ENCODE results near the gene PUS1.

PUS1 gene

DNA sequence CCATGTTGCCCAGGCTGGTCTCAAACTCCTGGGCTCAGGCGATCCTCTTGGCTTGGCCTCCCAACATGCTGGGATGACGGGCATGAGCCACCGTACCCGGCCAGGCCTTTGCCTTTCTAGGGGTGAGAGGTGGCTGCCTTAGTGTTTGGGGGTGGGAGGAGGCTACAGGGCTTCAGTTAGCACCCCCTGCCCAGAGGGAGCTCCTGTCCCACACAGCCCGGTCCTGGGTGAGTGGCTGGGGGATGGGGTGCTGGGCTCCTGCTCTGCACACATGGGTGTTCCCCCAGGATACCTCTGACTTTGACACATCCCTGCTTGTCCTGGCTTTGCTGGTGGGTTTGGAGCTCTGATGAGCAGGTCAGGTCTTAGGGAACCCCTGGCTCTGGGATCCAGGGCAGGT is 24.7 kb upstream of the PUS1 start:
- TF ChIP-seq, protein P1, sequence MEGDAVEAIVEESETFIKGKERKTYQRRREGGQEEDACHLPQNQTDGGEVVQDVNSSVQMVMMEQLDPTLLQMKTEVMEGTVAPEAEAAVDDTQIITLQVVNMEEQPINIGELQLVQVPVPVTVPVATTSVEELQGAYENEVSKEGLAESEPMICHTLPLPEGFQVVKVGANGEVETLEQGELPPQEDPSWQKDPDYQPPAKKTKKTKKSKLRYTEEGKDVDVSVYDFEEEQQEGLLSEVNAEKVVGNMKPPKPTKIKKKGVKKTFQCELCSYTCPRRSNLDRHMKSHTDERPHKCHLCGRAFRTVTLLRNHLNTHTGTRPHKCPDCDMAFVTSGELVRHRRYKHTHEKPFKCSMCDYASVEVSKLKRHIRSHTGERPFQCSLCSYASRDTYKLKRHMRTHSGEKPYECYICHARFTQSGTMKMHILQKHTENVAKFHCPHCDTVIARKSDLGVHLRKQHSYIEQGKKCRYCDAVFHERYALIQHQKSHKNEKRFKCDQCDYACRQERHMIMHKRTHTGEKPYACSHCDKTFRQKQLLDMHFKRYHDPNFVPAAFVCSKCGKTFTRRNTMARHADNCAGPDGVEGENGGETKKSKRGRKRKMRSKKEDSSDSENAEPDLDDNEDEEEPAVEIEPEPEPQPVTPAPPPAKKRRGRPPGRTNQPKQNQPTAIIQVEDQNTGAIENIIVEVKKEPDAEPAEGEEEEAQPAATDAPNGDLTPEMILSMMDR (conservative IDR thresholded peaks at IDR 0.05) = no peak
- TF ChIP-seq ZFX (IDR thresholded peaks at IDR 0.05) = no peak
- H3K27ac ChIP-seq = no peak overlapping the region

DNA sequence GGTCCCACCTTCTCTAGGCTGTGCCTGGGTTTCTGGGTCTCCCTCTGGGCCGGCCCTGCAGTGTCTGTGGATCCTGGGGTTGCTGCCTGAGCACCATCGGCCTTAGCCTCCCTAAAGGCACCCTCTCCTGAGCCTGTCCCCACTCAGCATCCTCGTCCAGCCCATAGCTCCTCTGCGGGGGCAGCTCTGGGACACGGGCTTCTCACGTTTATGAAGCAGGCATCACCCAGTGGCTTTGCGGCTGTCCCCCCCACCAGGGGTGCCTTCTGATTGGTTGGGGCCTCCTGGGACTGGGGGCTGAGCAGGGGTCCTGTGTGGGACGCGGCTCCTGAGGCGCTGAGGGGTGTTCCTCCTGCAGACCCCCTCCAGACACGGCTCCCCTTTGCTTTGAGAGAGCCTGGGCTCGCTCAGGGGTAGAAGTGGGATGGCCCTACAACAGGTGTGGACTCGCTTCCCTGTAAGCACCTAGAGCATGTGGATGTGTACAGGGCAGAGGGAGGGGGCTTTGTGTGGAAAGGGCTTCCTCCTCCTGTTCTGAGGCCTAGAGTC is 23.9 kb upstream of the PUS1 start:
- no peak for TF ChIP-seq ZFX (IDR thresholded peaks at IDR 0.05)
- TF ChIP-seq, protein P1 (conservative IDR thresholded peaks at IDR 0.05) = no peak
- H3K27ac ChIP-seq = no peak overlapping the region

DNA sequence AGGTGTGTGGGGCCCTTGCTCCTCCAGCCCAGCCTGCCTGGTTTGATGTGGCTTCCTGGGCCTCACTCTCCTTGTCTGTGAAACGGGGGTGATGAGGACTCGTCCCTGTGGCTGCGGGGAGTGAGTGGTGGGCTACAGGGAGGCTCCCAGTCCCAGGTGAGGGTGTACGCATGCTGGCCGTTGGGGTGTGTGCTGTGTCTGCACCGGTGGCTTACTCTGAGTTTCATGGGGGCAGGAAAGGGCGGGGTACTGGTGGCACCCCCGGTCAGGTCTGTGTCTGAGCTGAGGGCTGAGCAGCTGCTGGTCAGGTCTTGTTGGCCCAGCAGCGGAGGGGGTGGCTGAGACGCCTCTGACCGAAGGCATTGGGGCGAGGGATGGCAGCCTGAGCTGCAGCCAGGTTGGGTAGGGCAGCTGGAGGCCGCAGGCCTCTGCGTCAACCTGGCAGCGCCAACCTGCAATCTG is 23.4 kb upstream of the PUS1 start:
- TF ChIP-seq, protein P1 (conservative IDR thresholded peaks at IDR 0.05) = no peak
- no peak for TF ChIP-seq ZFX (IDR thresholded peaks at IDR 0.05)
- H3K27ac ChIP-seq = no peak overlapping the region

DNA sequence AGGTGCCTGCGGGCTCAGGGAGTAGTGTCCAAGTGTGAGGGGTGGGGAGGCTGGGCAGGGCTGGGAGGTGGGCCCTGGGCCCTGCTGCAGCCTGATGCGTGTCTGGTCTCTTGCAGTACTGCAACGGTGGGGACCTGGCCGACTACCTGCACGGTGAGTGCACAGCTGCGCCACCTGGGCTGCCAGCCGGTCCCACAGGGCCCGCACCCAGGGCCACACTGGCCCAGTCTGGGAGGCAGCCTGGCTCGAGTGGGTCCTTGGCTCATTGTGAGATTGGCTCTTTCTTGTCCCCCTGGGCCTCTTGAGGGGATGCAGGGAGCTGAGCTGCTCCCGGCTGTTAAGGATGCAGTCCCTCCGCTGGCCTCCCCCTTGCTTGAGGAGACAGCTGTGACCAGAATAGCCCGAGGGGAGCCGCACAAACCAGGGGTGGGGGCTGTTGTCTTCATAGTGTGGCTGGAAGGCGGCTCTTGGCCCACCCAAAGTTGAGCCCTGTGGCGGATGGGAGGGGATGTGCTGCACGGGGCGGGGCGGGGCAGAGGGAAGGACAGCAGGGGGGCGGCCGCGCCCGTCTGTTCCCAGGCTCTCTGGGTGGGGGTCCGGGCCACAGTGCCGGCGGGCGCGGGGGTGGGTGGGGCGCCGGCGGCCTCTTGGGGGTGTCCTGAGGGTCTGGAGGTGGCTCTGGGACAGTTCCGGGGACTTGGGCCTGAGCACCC is 21.5 kb upstream of the PUS1 start:
- no peak overlapping the region for H3K27ac ChIP-seq
- TF ChIP-seq ZFX (IDR thresholded peaks at IDR 0.05) = no peak
- TF ChIP-seq, protein P1 (conservative IDR thresholded peaks at IDR 0.05) = no peak

DNA sequence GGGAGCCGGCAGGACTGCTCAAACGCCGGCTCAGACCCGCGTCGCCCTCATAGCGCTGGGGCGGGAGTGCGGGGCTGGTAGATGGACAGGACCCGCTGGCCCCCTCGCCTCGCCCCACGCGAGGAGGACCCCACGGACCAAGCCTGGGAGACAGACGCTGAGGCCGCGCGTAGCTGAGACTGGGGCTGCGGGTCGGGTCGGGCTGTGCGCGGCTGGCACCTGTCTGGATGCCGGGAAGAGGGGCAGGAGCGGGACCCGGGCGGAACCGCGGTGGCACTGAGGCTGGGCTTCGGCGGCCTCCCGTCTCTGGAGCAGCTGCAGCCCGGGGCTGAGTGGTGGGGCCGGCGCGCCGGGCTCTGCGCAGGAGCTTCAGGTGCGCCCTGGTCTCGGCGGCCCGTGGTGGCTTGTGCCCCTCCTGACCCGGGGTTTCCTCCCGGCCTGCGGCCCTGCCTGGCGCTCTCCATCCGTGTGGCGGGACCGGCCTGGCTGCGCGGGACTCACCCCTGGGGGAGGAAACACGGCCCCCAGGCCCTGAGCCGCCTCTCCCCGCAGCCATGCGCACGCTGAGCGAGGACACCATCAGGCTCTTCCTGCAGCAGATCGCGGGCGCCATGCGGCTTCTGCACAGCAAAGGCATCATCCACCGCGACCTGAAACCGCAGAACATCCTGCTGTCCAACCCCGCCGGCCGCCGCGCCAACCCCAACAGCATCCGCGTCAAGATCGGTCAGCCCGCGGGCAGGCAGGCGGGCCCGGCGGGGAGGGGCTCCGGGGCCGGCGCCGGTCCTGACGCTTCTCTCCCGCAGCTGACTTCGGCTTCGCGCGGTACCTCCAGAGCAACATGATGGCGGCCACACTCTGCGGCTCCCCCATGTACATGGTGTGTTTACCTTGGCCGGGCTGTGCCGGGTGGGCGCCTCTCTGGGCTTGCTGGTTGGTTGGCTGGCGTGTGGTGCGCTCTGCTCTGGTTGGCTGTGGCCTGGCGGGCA is 20.7 kb upstream of the PUS1 start:
- H3K27ac ChIP-seq = no peak overlapping the region
- TF ChIP-seq, protein P1 (conservative IDR thresholded peaks at IDR 0.05) = no peak
- no peak for TF ChIP-seq ZFX (IDR thresholded peaks at IDR 0.05)

DNA sequence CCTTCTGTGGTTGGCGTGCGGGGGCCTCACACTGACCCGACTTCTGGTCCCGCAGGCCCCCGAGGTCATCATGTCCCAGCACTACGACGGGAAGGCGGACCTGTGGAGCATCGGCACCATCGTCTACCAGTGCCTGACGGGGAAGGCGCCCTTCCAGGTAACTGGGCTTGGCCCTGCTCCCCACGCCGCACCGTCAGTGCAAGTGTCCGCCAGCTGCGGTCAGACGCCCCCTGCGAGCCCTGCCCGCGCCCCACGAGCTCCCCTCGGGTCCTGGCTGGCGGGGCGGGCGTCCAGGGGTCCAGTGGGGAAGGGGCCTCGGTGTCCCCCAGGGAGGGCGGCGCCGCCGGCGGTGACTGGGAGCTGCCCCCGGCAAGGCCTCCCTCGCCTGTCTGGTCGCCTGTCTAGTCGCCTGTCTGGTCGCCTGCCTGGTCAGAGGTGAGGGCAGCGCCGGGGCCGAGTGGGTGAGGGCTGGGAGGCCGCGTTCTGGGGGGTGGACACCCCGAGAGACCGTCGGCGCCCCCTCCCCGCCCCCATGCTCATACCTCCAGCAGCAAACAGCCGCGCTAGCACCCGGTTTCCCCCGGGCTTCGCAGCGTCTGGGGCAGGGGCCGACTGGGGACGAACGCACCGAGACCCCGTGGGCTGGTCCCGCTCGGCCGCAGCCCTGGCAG is 19.9 kb upstream of the PUS1 start:
- H3K27ac ChIP-seq = no peak overlapping the region
- TF ChIP-seq, protein P1 (conservative IDR thresholded peaks at IDR 0.05) = no peak
- TF ChIP-seq ZFX (IDR thresholded peaks at IDR 0.05) = no peak

Data from C4-2B (cell line).